WERI-Rb-1 (cell line): ENCODE results near the gene SSU72.

Source experiments
- DNase-seq: peaks from one replicate; pipeline ENCODE4 v3.0.0-alpha.2; 2020
- H3K27ac ChIP-seq: fragments of 250-450 bp; sonication (Bioruptor Pico); 2 replicates; pipeline ENCODE4 v1.5.1; 2020; ENCODE audit warnings: mild to moderate bottlenecking, moderate library complexity
- H3K27me3 ChIP-seq: fragments of 250-450 bp; sonication (Bioruptor Pico); 2 replicates; pipeline ENCODE4 v1.5.1; 2021; ENCODE audit warnings: mild to moderate bottlenecking, low read depth, moderate library complexity; ENCODE audit not compliant: insufficient read depth, severe bottlenecking
- H3K36me3 ChIP-seq: fragments of 250-450 bp; sonication (Bioruptor Pico); 2 replicates; pipeline ENCODE4 v1.5.1; 2020; ENCODE audit warnings: mild to moderate bottlenecking, moderate library complexity
- H3K4me3 ChIP-seq: 2 replicates; pipeline ENCODE4 v1.5.1; 2011; ENCODE audit warnings: low read depth, mild to moderate bottlenecking, control low read depth, low read length
- H3K9me3 ChIP-seq: fragments of 250-450 bp; sonication (Bioruptor Pico); 2 replicates; pipeline ENCODE4 v1.5.1; 2021; ENCODE audit warnings: mild to moderate bottlenecking, moderate library complexity; ENCODE audit not compliant: severe bottlenecking
- TF ChIP-seq, protein P1 (sequence below): IDR thresholded peaks from 2 replicates; pipeline ENCODE4 v1.5.1; 2011; ENCODE audit warnings: low read depth, mild to moderate bottlenecking, control low read depth, inconsistent platforms, low read length

SSU72 gene

DNA sequence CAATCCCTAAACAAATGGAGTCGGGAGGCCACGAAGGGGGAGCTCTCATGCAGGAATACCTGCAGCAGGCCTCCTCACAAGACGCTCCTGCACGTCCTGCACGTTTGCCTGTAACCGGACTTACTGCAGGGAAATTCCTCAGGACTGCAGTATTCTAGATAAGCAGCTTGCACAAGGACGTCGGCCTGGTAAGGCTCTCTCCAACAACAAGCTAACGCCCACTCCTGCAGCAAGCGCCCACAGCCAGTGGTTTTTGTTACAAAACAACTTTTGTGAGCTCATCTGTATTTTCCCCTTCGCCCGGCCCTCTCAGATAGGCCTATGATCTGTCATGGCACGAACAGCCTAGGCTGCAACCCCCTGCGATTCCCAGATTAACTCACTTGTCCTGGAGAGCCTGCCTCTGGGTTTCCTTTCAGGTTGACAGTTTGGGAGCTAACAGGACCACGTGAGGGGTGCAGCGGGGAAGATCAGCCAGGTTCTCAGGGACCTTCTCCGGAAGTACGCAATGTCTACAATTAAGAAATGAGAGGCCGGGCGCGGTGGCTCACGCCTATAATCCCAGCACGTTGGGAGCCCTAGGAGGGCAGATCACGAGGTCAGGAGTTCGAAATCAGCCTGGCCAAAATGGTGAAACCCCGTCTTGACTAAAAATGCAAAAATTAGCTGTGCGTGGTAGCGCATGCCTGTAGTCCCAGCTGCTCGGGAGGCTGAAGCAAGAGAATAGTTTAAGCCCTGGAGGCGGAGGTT lies 39.7 kb upstream of the SSU72 start:
- TF ChIP-seq, protein P1, sequence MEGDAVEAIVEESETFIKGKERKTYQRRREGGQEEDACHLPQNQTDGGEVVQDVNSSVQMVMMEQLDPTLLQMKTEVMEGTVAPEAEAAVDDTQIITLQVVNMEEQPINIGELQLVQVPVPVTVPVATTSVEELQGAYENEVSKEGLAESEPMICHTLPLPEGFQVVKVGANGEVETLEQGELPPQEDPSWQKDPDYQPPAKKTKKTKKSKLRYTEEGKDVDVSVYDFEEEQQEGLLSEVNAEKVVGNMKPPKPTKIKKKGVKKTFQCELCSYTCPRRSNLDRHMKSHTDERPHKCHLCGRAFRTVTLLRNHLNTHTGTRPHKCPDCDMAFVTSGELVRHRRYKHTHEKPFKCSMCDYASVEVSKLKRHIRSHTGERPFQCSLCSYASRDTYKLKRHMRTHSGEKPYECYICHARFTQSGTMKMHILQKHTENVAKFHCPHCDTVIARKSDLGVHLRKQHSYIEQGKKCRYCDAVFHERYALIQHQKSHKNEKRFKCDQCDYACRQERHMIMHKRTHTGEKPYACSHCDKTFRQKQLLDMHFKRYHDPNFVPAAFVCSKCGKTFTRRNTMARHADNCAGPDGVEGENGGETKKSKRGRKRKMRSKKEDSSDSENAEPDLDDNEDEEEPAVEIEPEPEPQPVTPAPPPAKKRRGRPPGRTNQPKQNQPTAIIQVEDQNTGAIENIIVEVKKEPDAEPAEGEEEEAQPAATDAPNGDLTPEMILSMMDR, result no peak
- no peaks in the 10 kb centered on the region for H3K27me3 ChIP-seq
- DNase-seq, result no peak
- H3K9me3 ChIP-seq, result no peaks in the 10 kb centered on the region
- peak overlapping the region; percentile 98 for H3K4me3 ChIP-seq
- H3K27ac ChIP-seq, result peak overlapping the region; percentile 13
- H3K36me3 ChIP-seq, result peaks cover 28% of the 10 kb centered on the region

GRCh38 chr1:1613509-1614082 lies 38.9 kb upstream of the SSU72 start:
- no peak for DNase-seq
- H3K27ac ChIP-seq, result no peak overlapping the region
- no peaks in the 10 kb centered on the region for H3K9me3 ChIP-seq
- H3K36me3 ChIP-seq, result peaks cover 26% of the 10 kb centered on the region
- no peaks in the 10 kb centered on the region for H3K27me3 ChIP-seq
- TF ChIP-seq, protein P1, result no peak
- no peak overlapping the region for H3K4me3 ChIP-seq

- no peak overlapping the region for H3K4me3 ChIP-seq
- no peak for DNase-seq
- H3K27ac ChIP-seq, result no peak overlapping the region
- H3K9me3 ChIP-seq, result no peaks in the 10 kb centered on the region
- H3K36me3 ChIP-seq, result peaks cover 11% of the 10 kb centered on the region
- no peaks in the 10 kb centered on the region for H3K27me3 ChIP-seq
- TF ChIP-seq, protein P1, result no peak
Observed at GRCh38 chr1:1612104-1612400, 37.4 kb upstream of the SSU72 start.

GRCh38 chr1:1610796-1611195 lies 36.1 kb upstream of the SSU72 start:
- no peak overlapping the region; the same call in 1 of the 2 replicates for H3K27ac ChIP-seq
- no peak overlapping the region for H3K4me3 ChIP-seq
- no peaks in the 10 kb centered on the region for H3K9me3 ChIP-seq
- TF ChIP-seq, protein P1, result no peak
- no peaks in the 10 kb centered on the region for H3K27me3 ChIP-seq
- H3K36me3 ChIP-seq, result peaks cover 8% of the 10 kb centered on the region; the same call in 1 of the 2 replicates
- DNase-seq, result no peak

GRCh38 chr1:1609822-1610485 lies 35.3 kb upstream of the SSU72 start:
- Histone ChIP-seq H3K4me3 (no peak overlapping the region), H3K27me3 (no peaks in the 10 kb centered on the region), H3K27ac (peak overlapping the region; percentile 15), H3K9me3 (no peaks in the 10 kb centered on the region), H3K36me3 (peaks cover 8% of the 10 kb centered on the region; the same call in 1 of the 2 replicates)
- TF ChIP-seq, protein P1, result no peak
- DNase-seq, result peak; percentile 48
